Stimulated activated CD4-positive, alpha-beta T cell treated with anti-CD3 and anti-CD28 coated beads, Interleukin-12 subunit alpha, Interleukin-12 subunit beta, amount 100 ng/mL, for 4 hours (primary cell): ENCODE results near the gene NEAT1.

Experiments
- DNase-seq: peaks from one replicate; pipeline ENCODE4 v3.0.0-alpha.2; 2020

NEAT1 gene

GRCh38 chr11:65422633-65423515 is at the start of gene NEAT1:
NEAT1 (plus strand) TSS chr11:65422798.
- DNase-seq: peak; percentile 91

- no peak for DNase-seq
Measured at GRCh38 chr11:65373839-65374580, 48.6 kb upstream of the NEAT1 start.

- DNase-seq: no peak
Measured at GRCh38 chr11:65375012-65375411, 47.6 kb upstream of the NEAT1 start.

- DNase-seq: no peak
Measured at GRCh38 chr11:65376138-65376713, 46.4 kb upstream of the NEAT1 start.

GRCh38 chr11:65377036-65377435 is 45.6 kb upstream of the NEAT1 start:
- no peak for DNase-seq

- DNase-seq: no peak
Measured at GRCh38 chr11:65377777-65378176, 44.8 kb upstream of the NEAT1 start.

GRCh38 chr11:65378208-65378927 is 44.2 kb upstream of the NEAT1 start:
- no peak for DNase-seq

GRCh38 chr11:65378928-65379638 is 43.5 kb upstream of the NEAT1 start:
- DNase-seq: no peak

- DNase-seq: no peak
Measured at GRCh38 chr11:65379698-65380459, 42.7 kb upstream of the NEAT1 start.

- DNase-seq: no peak
Measured at GRCh38 chr11:65380460-65381119, 42.0 kb upstream of the NEAT1 start.

- DNase-seq: no peak
Measured at GRCh38 chr11:65381716-65382032, 40.9 kb upstream of the NEAT1 start.

- peak; percentile 88 for DNase-seq
Measured at GRCh38 chr11:65382033-65382803, 40.4 kb upstream of the NEAT1 start, which contains the start of gene SLC25A45. SLC25A45 (minus strand) TSS chr11:65382646; CDS start chr11:65381951, 695 bp downstream.

GRCh38 chr11:65382804-65383368 is 39.7 kb upstream of the NEAT1 start:
- no peak for DNase-seq

GRCh38 chr11:65383778-65384177 is 38.8 kb upstream of the NEAT1 start:
- DNase-seq: no peak

GRCh38 chr11:65384301-65384889 is 38.2 kb upstream of the NEAT1 start:
- DNase-seq: no peak

- peak; percentile 85 for DNase-seq
Measured at GRCh38 chr11:65386307-65387140, 36.1 kb upstream of the NEAT1 start, which contains the start of gene FRMD8. FRMD8 (plus strand) TSS chr11:65386637; CDS start chr11:65387037, 400 bp downstream.

GRCh38 chr11:65388731-65389130 is 33.9 kb upstream of the NEAT1 start:
- no peak for DNase-seq

- no peak for DNase-seq
Measured at GRCh38 chr11:65389294-65389980, 33.2 kb upstream of the NEAT1 start.
